H1 (cell line): Measurements from ENCODE around the gene ORMDL2. TPM values are rescaled to one million over a fixed set of nuclear protein-coding genes. Genes with fewer than 3 reads are reported as not detected.

Source experiments
- CTCF ChIA-PET: fragments of 300-600 bp; sonication (Branson Sonifier 250); formaldehyde crosslinking; loops from one replicate; lab custom pipeline; 2021; ENCODE audit not compliant: partially characterized antibody; lab: Charles Lee
- POLR2A ChIA-PET: fragments of 300-600 bp; sonication (Branson Sonifier 250); formaldehyde crosslinking; loops from one replicate; lab custom pipeline; 2021; ENCODE audit warnings: inconsistent platforms; ENCODE audit not compliant: partially characterized antibody; lab: Charles Lee
- DNase-seq, 2 experiments: peaks; one replicate each; pipeline versions ENCODE4 v3.0.0 to v3.0.0-alpha.2; 2010 to 2022; ENCODE audit warnings: low spot score in 2 of 2, low read depth in 1 of 2, mixed read lengths in 1 of 2
- FAIRE-seq: peaks from 2 replicates; lab custom pipeline; 2011; peaks lifted over from hg19 to GRCh38; lab: Jason Lieb, UNC
- H2AFZ ChIP-seq: 2 replicates; pipeline ENCODE4 v1.8.1; 2012; ENCODE audit warnings: low read length, inconsistent platforms
- H2AK5ac ChIP-seq: 2 replicates; pipeline ENCODE4 v1.6.1; 2013; ENCODE audit warnings: low read depth, low read length
- H2BK120ac ChIP-seq: replicated peaks from 2 replicates; pipeline ENCODE3; 2013; ENCODE audit warnings: low read depth, low read length, inconsistent platforms
- H2BK12ac ChIP-seq: 2 replicates; pipeline ENCODE4 v1.6.1; 2013; ENCODE audit warnings: low read depth, low read length
- H2BK15ac ChIP-seq: 2 replicates; pipeline ENCODE4 v1.6.1; 2013; ENCODE audit warnings: low read length
- H2BK20ac ChIP-seq: 2 replicates; pipeline ENCODE4 v1.6.1; 2013; ENCODE audit warnings: low read length
- H2BK5ac ChIP-seq: 2 replicates; pipeline ENCODE4 v1.6.1; 2013; ENCODE audit warnings: low read depth, low read length
- H3K14ac ChIP-seq: 2 replicates; pipeline ENCODE4 v1.6.1; 2013; ENCODE audit warnings: inconsistent platforms; ENCODE audit not compliant: insufficient read length
- H3K18ac ChIP-seq: 2 replicates; pipeline ENCODE4 v1.6.1; 2013; ENCODE audit warnings: low read length; ENCODE audit errors: extremely low read depth
- H3K23ac ChIP-seq: 2 replicates; pipeline ENCODE4 v1.6.1; 2013; ENCODE audit warnings: inconsistent platforms; ENCODE audit not compliant: insufficient read length
- H3K23me2 ChIP-seq: 2 replicates; pipeline ENCODE4 v1.6.1; 2013; ENCODE audit warnings: low read depth, low read length
- H3K27ac ChIP-seq: 2 replicates; pipeline ENCODE4 v1.6.1; 2011; ENCODE audit warnings: low read depth, low read length, inconsistent platforms
- H3K27me3 ChIP-seq, 4 experiments: replicated peaks in 1 of 4; 1 replicate in 1 of 4; 2 replicates in 3 of 4; pipeline versions ENCODE4 v1.6.1 to v1.8.1; 2011 to 2013; ENCODE audit warnings: low read length in 3 of 4, mild to moderate bottlenecking in 3 of 4, inconsistent platforms in 2 of 4, mixed read lengths in 2 of 4, moderate library complexity in 1 of 4; ENCODE audit not compliant: control insufficient read depth in 3 of 4, insufficient read depth in 3 of 4; ENCODE audit errors: extremely low read depth in 1 of 4
- H3K36me3 ChIP-seq, 4 experiments: 2 replicates each; pipeline versions ENCODE4 v1.6.1 to v1.8.1; 2011 to 2013; ENCODE audit warnings: mild to moderate bottlenecking in 4 of 4, low read length in 3 of 4, moderate library complexity in 2 of 4, control low read depth in 1 of 4, inconsistent platforms in 1 of 4; ENCODE audit not compliant: insufficient read depth in 4 of 4, control insufficient read depth in 2 of 4
- H3K4ac ChIP-seq: replicated peaks from 2 replicates; pipeline ENCODE3; 2013; ENCODE audit warnings: low read length, low read depth, mixed read lengths, inconsistent platforms; ENCODE audit not compliant: insufficient read length
- H3K4me1 ChIP-seq, 4 experiments: replicated peaks in 1 of 4; 1 replicate in 1 of 4; 2 replicates in 3 of 4; pipeline versions ENCODE4 v1.6.1 to v1.8.1; 2011 to 2013; ENCODE audit warnings: low read length in 3 of 4, inconsistent platforms in 2 of 4, mixed read lengths in 1 of 4; ENCODE audit not compliant: insufficient read depth in 4 of 4, control insufficient read depth in 3 of 4
- H3K4me2 ChIP-seq, 2 experiments: 2 replicates each; pipeline versions ENCODE4 v1.6.1 to v1.8.1; 2011 to 2013; ENCODE audit warnings: low read depth in 2 of 2, low read length in 2 of 2, control low read depth in 1 of 2, inconsistent platforms in 1 of 2, mild to moderate bottlenecking in 1 of 2; ENCODE audit not compliant: insufficient read depth in 1 of 2
- H3K4me3 ChIP-seq, 4 experiments: fragments of 200-600, 300-600 bp in 1 of 4; sonication (generic), shearing (Covaris generic), sonication (Bioruptor Twin) in 1 of 4; 2 replicates each; pipeline versions ENCODE4 v1.5.1 to v1.8.1; 2011 to 2016; ENCODE audit warnings: low read length in 4 of 4, low read depth in 3 of 4, control low read depth in 2 of 4, inconsistent platforms in 2 of 4, mild to moderate bottlenecking in 2 of 4, mixed read lengths in 1 of 4, moderate library complexity in 1 of 4; ENCODE audit not compliant: insufficient read depth in 2 of 4; ENCODE audit errors: extremely low read depth in 1 of 4
- H3K56ac ChIP-seq: replicated peaks from 2 replicates; pipeline ENCODE3; 2013; ENCODE audit warnings: low read depth, mild to moderate bottlenecking, mixed read lengths, low read length, inconsistent platforms; ENCODE audit not compliant: insufficient read length
- H3K79me1 ChIP-seq: 2 replicates; pipeline ENCODE4 v1.6.1; 2013; ENCODE audit warnings: low read depth, low read length, control low read depth
- H3K79me2 ChIP-seq, 2 experiments: 2 replicates each; pipeline versions ENCODE4 v1.6.1 to v1.8.1; 2012 to 2013; ENCODE audit warnings: low read length in 2 of 2, mild to moderate bottlenecking in 2 of 2, inconsistent platforms in 1 of 2; ENCODE audit not compliant: insufficient read depth in 2 of 2, control insufficient read depth in 1 of 2
- H3K9ac ChIP-seq, 4 experiments: replicated peaks in 1 of 4; 1 replicate in 1 of 4; 2 replicates in 3 of 4; pipeline versions ENCODE4 v1.6.1 to v1.8.1; 2011 to 2013; ENCODE audit warnings: low read depth in 3 of 4, low read length in 3 of 4, control low read depth in 2 of 4, mild to moderate bottlenecking in 2 of 4, moderate library complexity in 2 of 4, inconsistent platforms in 1 of 4; ENCODE audit errors: extremely low read depth in 1 of 4
- H3K9me3 ChIP-seq, 2 experiments: 2 replicates each; pipeline versions ENCODE4 v1.6.1 to v1.8.1; 2012 to 2013; ENCODE audit warnings: mild to moderate bottlenecking in 2 of 2, moderate library complexity in 2 of 2, control low read depth in 1 of 2, inconsistent platforms in 1 of 2, low read depth in 1 of 2, low read length in 1 of 2, mixed read lengths in 1 of 2; ENCODE audit not compliant: insufficient read depth in 2 of 2
- H4K20me1 ChIP-seq, 2 experiments: replicated peaks in 1 of 2; 2 replicates each; pipeline versions ENCODE3 to v1.8.1; 2011 to 2013; ENCODE audit warnings: inconsistent platforms in 2 of 2, low read length in 2 of 2, mild to moderate bottlenecking in 1 of 2; ENCODE audit not compliant: insufficient read depth in 2 of 2, control insufficient read depth in 1 of 2
- H4K5ac ChIP-seq: 2 replicates; pipeline ENCODE4 v1.6.1; 2013; ENCODE audit warnings: low read length, low read depth, mixed read lengths, inconsistent platforms; ENCODE audit not compliant: insufficient read length
- H4K8ac ChIP-seq: 2 replicates; pipeline ENCODE4 v1.8.0; 2013; ENCODE audit warnings: mild to moderate bottlenecking, moderate library complexity, low read length, inconsistent platforms; ENCODE audit not compliant: insufficient read depth; ENCODE audit errors: extremely low read depth
- H4K91ac ChIP-seq: replicated peaks from 2 replicates; pipeline ENCODE3; 2013; ENCODE audit warnings: low read length, mixed read lengths, inconsistent platforms; ENCODE audit not compliant: insufficient read length
- ASH2L ChIP-seq: fragments of 200-600, 300-600 bp; sonication (generic); IDR thresholded peaks from one replicate; pipeline ENCODE4 v1.7.1; 2017; ENCODE audit warnings: low read length
- CBX8 ChIP-seq: fragments of 300-800, 300-1000 bp; sonication (generic); IDR thresholded peaks from 2 replicates; pipeline ENCODE4 v1.7.1; 2016; ENCODE audit warnings: low read depth, low read length, borderline replicate concordance
- HDAC2 ChIP-seq, 2 experiments: fragments of 300-600 bp in 1 of 2; sonication (generic) in 1 of 2; IDR thresholded peaks; 2 replicates each; pipeline ENCODE4 v1.6.1; 2011 to 2012; ENCODE audit warnings: low read depth in 2 of 2, low read length in 2 of 2, mild to moderate bottlenecking in 2 of 2, moderate library complexity in 2 of 2, borderline replicate concordance in 1 of 2, inconsistent platforms in 1 of 2
- KDM1A ChIP-seq: fragments of 200-600, 300-600 bp; sonication (generic); IDR thresholded peaks from 2 replicates; pipeline ENCODE4 v1.7.1; 2016; ENCODE audit warnings: mild to moderate bottlenecking, low read length, borderline replicate concordance
- MAFK ChIP-seq: IDR thresholded peaks from 2 replicates; pipeline ENCODE4 v1.6.1; 2012; ENCODE audit warnings: low read depth, mild to moderate bottlenecking, improper control_type of control experiment, low read length
- POLR2AphosphoS5 ChIP-seq: IDR thresholded peaks from 2 replicates; pipeline ENCODE4 v1.6.1; 2011; ENCODE audit warnings: low read depth, low read length
- POU5F1 ChIP-seq: IDR thresholded peaks from 2 replicates; pipeline ENCODE4 v1.6.1; 2011; ENCODE audit warnings: low read depth, mild to moderate bottlenecking, low read length, moderate library complexity
- RXRA ChIP-seq: IDR thresholded peaks from 2 replicates; pipeline ENCODE4 v1.6.1; 2011; ENCODE audit warnings: low read depth, mild to moderate bottlenecking, low read length, moderate library complexity; ENCODE audit not compliant: insufficient read depth
- SIN3A ChIP-seq, 2 experiments: IDR thresholded peaks in 1 of 2; conservative IDR thresholded peaks in 1 of 2; 2 replicates each; pipeline ENCODE4 v1.6.1; 2011 to 2012; ENCODE audit warnings: low read length in 2 of 2, improper control_type of control experiment in 1 of 2, low read depth in 1 of 2, mild to moderate bottlenecking in 1 of 2
- WGBS, 2 experiments: shearing (Covaris generic) in 1 of 2; methylation state at CpG; one replicate each; pipeline versions ENCODE4 v1.1.6 to v1.1.7; 2013 to 2015; ENCODE audit warnings: low lambda C conversion rate in 2 of 2, mixed read lengths in 2 of 2, inconsistent platforms in 1 of 2, low coverage in 1 of 2, missing lambda C conversion rate in 1 of 2; ENCODE audit not compliant: insufficient replicate concordance in 2 of 2, insufficient coverage in 1 of 2, insufficient read length in 1 of 2; ENCODE audit errors: extremely low coverage in 1 of 2, missing lambda C conversion rate in 1 of 2; 5-methylcytosine and 5-hydroxymethylcytosine counted together
- polyA plus RNA-seq, 7 experiments: library from polyadenylated mRNA; depleted of rRNA in 3 of 7; stranded (reverse) in 5 of 7; unstranded in 2 of 7; fragments of >200 nt in 5 of 7; fragments of 200-250 nt in 2 of 7; gene quantifications; 1 replicate in 5 of 7; 2 replicates in 1 of 7; 4 replicates in 1 of 7; pipeline versions ENCODE4 v1.2.1 to v1.2.3, GENCODE V29; 2011 to 2013; ENCODE audit warnings: missing spikeins in 2 of 7, mixed read lengths in 2 of 7
- total RNA-seq: library from RNA; stranded (reverse); fragmentation: NEBNext Ultra II Directional; extraction: Animal tissue kit (Norgen Biotek cat#: 25700); gene quantifications from 2 replicates; pipeline ENCODE4 v1.2.1, GENCODE V29; 2021

The ORMDL2 gene
- total and polyA plus RNA-seq, 2 of the 8 experiments (the other 6 are each of a cell fraction or from before 2014, with no cell fraction given) = 39.0 to 65.6 TPM

GRCh38 chr12:55831447-55831815, 13.6 kb downstream of the ORMDL2 start:
- TF ChIP-seq POLR2AphosphoS5 (no peak), RXRA (no peak), KDM1A (no peak), CBX8 (no peak), POU5F1 (no peak), ASH2L (no peak), MAFK (no peak), SIN3A (conservative IDR thresholded peaks at IDR 0.05 in 1 of 2, IDR thresholded peaks at IDR 0.05 in 1 of 2; ENCODE audit: low read depth in 1 of 2, low read length in 2 of 2) (no peak), HDAC2 (IDR thresholded peaks at IDR 0.05; ENCODE audit: borderline replicate concordance in 1 of 2, low read depth in 2 of 2, low read length in 2 of 2) (no peak)
- DNase-seq = no peak
- H3K9ac ChIP-seq = peak overlapping the region in 3 of 4 experiments; percentile 56 to 87 (median 86); a peak in 6 of 7 replicates
- no peak overlapping the region for H2BK120ac ChIP-seq
- H4K91ac ChIP-seq = no peak overlapping the region
- H3K27me3 ChIP-seq = no peaks in the 10 kb centered on the region
- no peak overlapping the region for H3K56ac ChIP-seq
- no peak overlapping the region for H2BK20ac ChIP-seq
- peak overlapping the region; percentile 59 to 97 (median 86) for H3K4me3 ChIP-seq
- H3K79me1 ChIP-seq = peaks cover 5% of the 10 kb centered on the region; the same call in 1 of the 2 replicates
- H3K23ac ChIP-seq = no peak overlapping the region
- H2AK5ac ChIP-seq = no peak overlapping the region
- POLR2A ChIA-PET = interaction anchor here (0.8 to 6.2 kb wide), 20 partner anchors 10 to 273 kb away, joined by 3 to 109 read pairs (median 6); partner anchors contain the start of genes CD63, GDF11, IKZF4 and ITGA7
- H3K79me2 ChIP-seq = peaks cover 5 to 28% of the 10 kb centered on the region in 2 experiments; a peak in 3 of 4 replicates
- peaks cover 1 to 16% (median 6%) of the 10 kb centered on the region in 4 experiments for H3K4me1 ChIP-seq
- H3K4me2 ChIP-seq = peak overlapping the region; percentile 93 to 98
- WGBS, 2 experiments = 22% methylated on average over 1 of the region's 1 CpG; no CpG with 5 or more reads in 1 of the 2 experiments
- H3K18ac ChIP-seq = peak overlapping the region; percentile 5; the same call in 1 of the 2 replicates
- H2AFZ ChIP-seq = no peak overlapping the region
- CTCF ChIA-PET = interaction anchor here (0.7 to 5.2 kb wide), 11 partner anchors 12 to 197 kb away, joined by 3 to 59 read pairs (median 4); partner anchors contain the start of genes ORMDL2, PYM1 and SARNP
- no peaks in the 10 kb centered on the region; a peak in 1 of 8 replicates for H3K36me3 ChIP-seq
- no peaks in the 10 kb centered on the region; the same call in 1 of the 2 replicates for H3K23me2 ChIP-seq
- peak overlapping the region; percentile 94; the same call in 1 of the 2 replicates for H2BK5ac ChIP-seq
- H2BK15ac ChIP-seq = no peak overlapping the region
- no peaks in the 10 kb centered on the region for H3K9me3 ChIP-seq
- no peak overlapping the region; the same call in 1 of the 2 replicates for H3K27ac ChIP-seq
- no peak overlapping the region for H3K4ac ChIP-seq
- H4K20me1 ChIP-seq = no peaks in the 10 kb centered on the region
- no peak overlapping the region for H3K14ac ChIP-seq
- H4K5ac ChIP-seq = peak overlapping the region; percentile 8
- FAIRE-seq = no peak
- H4K8ac ChIP-seq = peak overlapping the region; percentile 28; the same call in 1 of the 2 replicates
- no peak overlapping the region for H2BK12ac ChIP-seq
